Spinal cord (tissue), 10 donors: ENCODE data around the gene DNM2. TPM values are rescaled to one million over a fixed set of nuclear protein-coding genes. Genes with fewer than 3 reads are reported as not detected.
"Not testable (repeated sequence)": the region's sequence is repeated elsewhere in the genome, so short reads cannot be mapped to it uniquely, and the experiment has no call there.

Source experiments
- DNase-seq, 6 donors: peaks; one replicate each; pipeline versions ENCODE4 v3.0.0 to v3.0.0-alpha.2; 2013 to 2015; ENCODE audit warnings: low spot score in 6 of 6, low read depth in 4 of 6
- H3K27ac ChIP-seq: one replicate; pipeline ENCODE4 v1.5.1; 2013; ENCODE audit warnings: low read depth, low read length, control low read depth
- H3K27me3 ChIP-seq: one replicate; pipeline ENCODE4 v1.6.1; 2013; ENCODE audit warnings: low read length; ENCODE audit not compliant: control insufficient read depth, insufficient read depth
- H3K36me3 ChIP-seq: one replicate; pipeline ENCODE4 v1.6.1; 2013; ENCODE audit warnings: low read length; ENCODE audit not compliant: control insufficient read depth, insufficient read depth
- H3K4me1 ChIP-seq: one replicate; pipeline ENCODE4 v1.6.1; 2013; ENCODE audit warnings: low read length; ENCODE audit not compliant: control insufficient read depth, insufficient read depth
- H3K4me3 ChIP-seq: one replicate; pipeline ENCODE4 v1.5.1; 2013; ENCODE audit warnings: low read depth, low read length, control low read depth
- H3K9me3 ChIP-seq: one replicate; pipeline ENCODE4 v1.6.1; 2013; ENCODE audit warnings: low read length; ENCODE audit not compliant: control insufficient read depth, insufficient read depth
- WGBS: methylation state at CpG from one replicate; pipeline ENCODE4 v1.1.5; 2013; ENCODE audit warnings: missing lambda C conversion rate; ENCODE audit not compliant: insufficient coverage; 5-methylcytosine and 5-hydroxymethylcytosine counted together
- polyA plus RNA-seq, 2 donors: library from polyadenylated mRNA; unstranded; fragments of 120-200 nt; gene quantifications; one replicate each; pipeline ENCODE4 v1.2.1, GENCODE V29; 2013; ENCODE audit not compliant: insufficient read length in 2 of 2
- total RNA-seq, 2 donors: library from RNA; depleted of rRNA in 1 of 2; stranded (reverse); fragments of 120-200 nt in 1 of 2; fragments of >200 nt in 1 of 2; gene quantifications; one replicate each; pipeline versions ENCODE4 v1.2.3 to v1.2.4, GENCODE V29; 2013 to 2014
- donor health status: healthy.

Gene DNM2
- total and polyA plus RNA-seq, 4 donors, result 59.2 to 111 (median 85.0) TPM

GRCh38 chr19:10864538-10864899 is 146.6 kb downstream of the DNM2 start:
- peak in 5 of 6 donors; percentile 57 to 92 (median 67) for DNase-seq
- Histone ChIP-seq H3K9me3 (no peaks in the 10 kb centered on the region), H3K27ac (no peak overlapping the region), H3K27me3 (no peaks in the 10 kb centered on the region), H3K4me1 (peaks cover 7% of the 10 kb centered on the region), H3K36me3 (no peaks in the 10 kb centered on the region), H3K4me3 (no peak overlapping the region)
- whole genome bisulfite sequencing, result 21% methylated on average over 6 of the region's 6 CpGs

DNA sequence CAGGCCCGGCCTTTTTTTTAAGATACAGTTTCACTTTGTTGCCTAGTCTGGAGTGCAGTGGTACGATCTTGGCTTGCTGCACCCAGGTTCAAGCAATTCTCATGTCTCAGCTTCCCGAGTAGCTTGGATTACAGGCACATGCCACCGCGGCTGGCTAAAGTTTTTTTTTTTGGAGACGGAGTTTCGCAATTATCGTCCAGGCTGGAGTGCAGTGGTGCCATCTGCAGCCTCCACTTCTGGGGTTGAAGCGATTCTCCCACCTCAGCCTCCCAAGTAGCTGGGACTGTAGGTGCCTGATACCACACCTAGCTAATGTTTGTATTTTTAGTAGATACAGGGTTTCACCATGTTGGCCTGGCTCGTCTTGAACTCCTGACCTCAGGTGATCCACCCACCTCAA is 148.6 kb downstream of the DNM2 start:
- DNase-seq, result no peak
- Histone ChIP-seq H3K27ac (no peak overlapping the region), H3K36me3 (no peaks in the 10 kb centered on the region), H3K4me1 (peaks cover 15% of the 10 kb centered on the region), H3K9me3 (no peaks in the 10 kb centered on the region), H3K4me3 (no peak overlapping the region), H3K27me3 (no peaks in the 10 kb centered on the region)
- 90% methylated on average over 5 of the region's 10 CpGs for WGBS

DNA sequence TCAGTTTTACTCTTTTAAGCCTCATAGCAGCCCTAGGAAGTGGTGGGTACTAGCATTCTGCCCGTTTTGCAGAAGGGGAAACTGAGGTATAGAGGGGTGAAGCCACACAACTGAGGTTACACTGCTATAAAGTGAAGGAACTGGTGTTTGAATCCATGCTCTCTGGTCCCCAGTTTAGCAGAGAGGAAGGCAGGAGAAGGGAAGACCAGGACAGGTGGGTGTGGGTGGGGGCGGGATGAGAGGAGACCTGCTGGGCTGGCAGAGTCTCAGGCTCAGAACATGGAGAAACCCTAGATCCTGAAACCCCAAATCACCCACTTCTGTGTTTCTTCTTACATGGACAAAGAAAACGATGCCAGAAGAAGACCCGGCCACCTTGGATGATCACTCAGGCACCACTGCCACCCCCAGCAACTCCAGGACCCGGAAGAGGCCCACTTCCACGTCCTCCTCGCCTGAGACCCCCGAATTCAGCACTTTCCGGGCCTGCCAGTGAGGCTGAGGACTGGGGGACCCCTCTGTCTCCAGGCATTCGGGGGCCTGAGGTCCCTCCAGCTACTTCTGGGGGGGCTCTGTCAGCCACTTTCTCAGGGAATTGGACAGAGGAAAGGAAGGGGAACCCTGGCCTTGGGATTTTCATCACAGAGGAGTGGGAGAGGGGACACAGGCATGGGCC is 151.1 kb downstream of the DNM2 start:
- 87% methylated on average over 3 of the region's 10 CpGs for WGBS
- H3K4me3 ChIP-seq, result no peak overlapping the region
- no peaks in the 10 kb centered on the region for H3K9me3 ChIP-seq
- peaks cover 30% of the 10 kb centered on the region for H3K4me1 ChIP-seq
- no peak for DNase-seq
- H3K27ac ChIP-seq, result no peak overlapping the region
- no peaks in the 10 kb centered on the region for H3K27me3 ChIP-seq
- H3K36me3 ChIP-seq, result no peaks in the 10 kb centered on the region

DNA sequence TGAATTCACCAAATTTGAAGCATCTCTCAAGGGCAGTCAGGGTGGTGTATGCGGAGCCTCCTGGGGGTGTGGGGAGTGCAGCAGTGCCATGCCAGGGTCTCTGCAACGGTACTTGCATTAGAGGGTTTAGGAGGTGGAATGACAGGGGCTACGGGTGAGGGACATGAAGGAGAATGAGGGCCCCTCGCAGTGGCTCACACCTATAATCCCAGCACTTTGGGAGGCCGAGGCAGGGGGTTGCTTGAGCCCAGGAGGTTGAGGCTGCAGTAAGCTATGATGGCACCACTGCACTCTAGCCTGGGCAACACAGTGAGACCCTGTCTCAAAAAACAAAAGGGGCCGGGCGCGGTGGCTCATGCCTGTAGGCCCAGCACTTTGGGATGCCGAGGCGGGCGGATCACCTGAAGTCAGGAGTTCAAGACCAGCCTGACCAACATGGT is 152.0 kb downstream of the DNM2 start:
- H3K9me3 ChIP-seq, DNase-seq, H3K36me3 ChIP-seq, H3K27me3 ChIP-seq, H3K4me3 ChIP-seq, H3K27ac ChIP-seq: not testable (repeated sequence)
- H3K4me1 ChIP-seq, result peaks cover 23% of the 10 kb centered on the region
- 95% methylated on average over 8 of the region's 11 CpGs for WGBS

DNA sequence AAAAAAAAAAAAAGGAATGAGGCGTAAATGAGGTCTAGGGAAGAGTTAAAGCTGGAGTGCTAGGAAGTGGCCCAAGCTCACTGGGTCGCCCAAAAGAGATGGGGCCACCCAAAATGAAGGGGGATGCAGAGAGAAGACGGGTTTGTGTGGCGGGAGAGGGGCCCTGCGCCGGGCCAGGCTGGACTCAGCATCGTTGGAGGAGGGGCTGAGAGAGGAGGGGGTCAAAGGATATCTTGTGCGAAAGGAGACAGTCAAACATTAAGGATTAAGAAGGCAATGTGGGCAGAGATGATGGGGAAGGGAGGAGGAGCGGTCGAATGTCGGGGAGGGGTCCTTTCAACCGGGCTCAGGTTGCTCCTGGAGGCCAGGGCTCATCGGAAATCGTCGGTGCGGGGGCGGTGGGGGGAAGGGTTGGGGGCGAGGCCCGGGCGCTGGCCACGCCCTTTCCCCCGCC is 152.6 kb downstream of the DNM2 start:
- peak overlapping the region; percentile 89 for H3K27ac ChIP-seq
- WGBS, result 2% methylated on average over 22 of the region's 22 CpGs
- peaks cover 8% of the 10 kb centered on the region for H3K36me3 ChIP-seq
- no peak for DNase-seq
- H3K9me3 ChIP-seq, result no peaks in the 10 kb centered on the region
- H3K27me3 ChIP-seq, result no peaks in the 10 kb centered on the region
- H3K4me1 ChIP-seq, result peaks cover 23% of the 10 kb centered on the region
- H3K4me3 ChIP-seq, result peak overlapping the region; percentile 64

GRCh38 chr19:10870955-10871603 is 153.2 kb downstream of the DNM2 start, which contains the start of gene CARM1:
CARM1 (plus strand) TSS chr19:10871553; CDS start chr19:10871703, 150 bp downstream.
- Histone ChIP-seq H3K4me3 (peak within 1 kb of the TSS; percentile 68), H3K4me1 (peaks cover 26% of the 10 kb centered on the region), H3K36me3 (peaks cover 8% of the 10 kb centered on the region), H3K9me3 (no peaks in the 10 kb centered on the region), H3K27me3 (no peaks in the 10 kb centered on the region), H3K27ac (peak within 1 kb of the TSS; percentile 89)
- under 1% methylated on average over 97 of the region's 99 CpGs for WGBS
- DNase-seq, result peak; percentile 89 to 99 (median 96)

GRCh38 chr19:10871711-10872545 is 154.0 kb downstream of the DNM2 start:
- no peaks in the 10 kb centered on the region for H3K27me3 ChIP-seq
- H3K4me3 ChIP-seq, result peak overlapping the region; percentile 68
- peaks cover 13% of the 10 kb centered on the region for H3K36me3 ChIP-seq
- H3K4me1 ChIP-seq, result peaks cover 34% of the 10 kb centered on the region
- no peaks in the 10 kb centered on the region for H3K9me3 ChIP-seq
- WGBS, result under 1% methylated on average over 89 of the region's 90 CpGs
- peak in 2 of 6 donors; percentile 52 to 61 for DNase-seq
- peak overlapping the region; percentile 75 for H3K27ac ChIP-seq

- H3K4me3 ChIP-seq, result peak overlapping the region; percentile 68
- no peaks in the 10 kb centered on the region for H3K27me3 ChIP-seq
- 5% methylated on average over 8 of the region's 16 CpGs for WGBS
- H3K27ac ChIP-seq, result peak overlapping the region; percentile 75
- H3K36me3 ChIP-seq, result peaks cover 13% of the 10 kb centered on the region
- no peaks in the 10 kb centered on the region for H3K9me3 ChIP-seq
- DNase-seq, result no peak
- H3K4me1 ChIP-seq, result peaks cover 39% of the 10 kb centered on the region
These were observed 154.7 kb downstream of the DNM2 start for GRCh38 chr19:10872546-10873107.

DNA sequence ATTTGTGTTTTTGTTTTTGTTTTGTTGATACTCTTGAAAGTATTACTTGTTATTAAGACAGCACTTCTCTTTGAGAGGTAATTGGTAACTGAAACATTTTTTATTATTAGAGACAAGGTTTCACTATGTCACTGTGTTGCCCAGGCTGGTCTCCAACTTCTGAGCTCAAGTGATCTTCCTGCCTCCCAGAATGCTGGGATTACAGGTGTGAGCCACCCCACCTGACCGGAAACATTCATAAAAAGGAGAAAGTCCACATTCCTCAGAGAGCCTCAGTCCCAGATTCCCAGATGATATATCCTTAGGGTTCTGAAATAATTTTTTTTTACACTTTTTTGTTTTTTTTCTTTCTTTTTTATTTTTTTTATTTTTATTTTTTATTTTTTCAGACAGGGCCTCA is 156.1 kb downstream of the DNM2 start:
- no peak overlapping the region for H3K4me3 ChIP-seq
- peaks cover 13% of the 10 kb centered on the region for H3K36me3 ChIP-seq
- no peak overlapping the region for H3K27ac ChIP-seq
- H3K27me3 ChIP-seq, result no peaks in the 10 kb centered on the region
- no peak for DNase-seq
- no CpG with 5 or more reads among the region's 1 CpG for WGBS
- no peaks in the 10 kb centered on the region for H3K9me3 ChIP-seq
- peaks cover 41% of the 10 kb centered on the region for H3K4me1 ChIP-seq
